ENCODE measurements around the gene SYNJ2.

GRCh38 chr6:157977176-157977804 lies 4.4 kb upstream of the SYNJ2 start:
- TF ChIP-seq CTCF (IDR thresholded peaks at IDR 0.05) (no peak), POLR2A (IDR thresholded peaks at IDR 0.05) (no peak)
